Measurements from ENCODE around the gene ABR. TPM values are rescaled to one million over a fixed set of nuclear protein-coding genes. Genes with fewer than 3 reads are reported as not detected.
A peak's percentile ranks its signal among the peaks of the same experiment; 100 is the strongest.

Gene ABR
- total and polyA plus RNA-seq, 2 of the 13 experiments (the other 11 are each of a cell fraction or from before 2014, with no cell fraction given) = 12.4 to 40.4 TPM

- H3K27me3 ChIP-seq (ENCODE audit: control insufficient read depth in 1 of 2, insufficient read depth in 2 of 2, low read length in 2 of 2) = peaks cover 9 to 52% of the 10 kb centered on the region in 2 experiments
- 0 out of 2 replicates have a peak, but pooled peaks cover 4% of the 10 kb centered on the region for H3K9me3 ChIP-seq (ENCODE audit: low read length)
- no peak overlapping the region for H3K4me2 ChIP-seq (ENCODE audit: low read depth, low read length)
- H3K79me2 ChIP-seq (ENCODE audit: insufficient read depth, low read length) = no peaks in the 10 kb centered on the region
- no peak overlapping the region for H2AFZ ChIP-seq (ENCODE audit: low read length)
- POLR2A ChIA-PET = no interaction called here
- H3K4me1 ChIP-seq (ENCODE audit: insufficient read depth, low read length) = no peaks in the 10 kb centered on the region
- FAIRE-seq (no peak), ATAC-seq (no peak), DNase-seq (ENCODE audit: low spot score) (no peak)
- H3K4me3 ChIP-seq (replicated peaks in 1 of 3; ENCODE audit: insufficient read depth in 1 of 3, low read depth in 2 of 3, low read length in 3 of 3) = no peak overlapping the region
- 59% methylated on average over 12 of the region's 12 CpGs for WGBS (ENCODE audit: low lambda C conversion rate)
- intact Hi-C loops (cut with micrococcal nuclease; ENCODE audit: unreplicated experiment) = no loop called here
- H3K36me3 ChIP-seq (replicated peaks in 1 of 2; ENCODE audit: control insufficient read depth in 1 of 2, insufficient read depth in 2 of 2, low read length in 2 of 2) = no peaks in the 10 kb centered on the region
- in situ Hi-C loops (cut with HindIII; ENCODE audit: extremely low pct_ligation_motif_present, low pct_unique_long_range_greater_than_20kb) = no loop called here
- TF ChIP-seq ZNF367 (CRISPR knock-in tag; IDR thresholded peaks at IDR 0.05; ENCODE audit: borderline replicate concordance) (no peak), EHMT2 (IDR thresholded peaks at IDR 0.05; ENCODE audit: borderline replicate concordance, low read depth, low read length) (no peak), POGZ (CRISPR knock-in tag; IDR thresholded peaks at IDR 0.05) (no peak), ZNF44 (CRISPR knock-in tag; IDR thresholded peaks at IDR 0.05) (no peak), ZNF260 (CRISPR knock-in tag; IDR thresholded peaks at IDR 0.05; ENCODE audit: borderline replicate concordance, low read depth) (no peak)
- TF ChIP-seq, protein P1, sequence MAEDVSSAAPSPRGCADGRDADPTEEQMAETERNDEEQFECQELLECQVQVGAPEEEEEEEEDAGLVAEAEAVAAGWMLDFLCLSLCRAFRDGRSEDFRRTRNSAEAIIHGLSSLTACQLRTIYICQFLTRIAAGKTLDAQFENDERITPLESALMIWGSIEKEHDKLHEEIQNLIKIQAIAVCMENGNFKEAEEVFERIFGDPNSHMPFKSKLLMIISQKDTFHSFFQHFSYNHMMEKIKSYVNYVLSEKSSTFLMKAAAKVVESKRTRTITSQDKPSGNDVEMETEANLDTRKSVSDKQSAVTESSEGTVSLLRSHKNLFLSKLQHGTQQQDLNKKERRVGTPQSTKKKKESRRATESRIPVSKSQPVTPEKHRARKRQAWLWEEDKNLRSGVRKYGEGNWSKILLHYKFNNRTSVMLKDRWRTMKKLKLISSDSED (CRISPR knock-in tag; IDR thresholded peaks at IDR 0.05) = no peak
- CTCF ChIA-PET (ENCODE audit: low intra/inter-chr PET ratio, low total read pairs) = no interaction called here
- no peak overlapping the region for H3K27ac ChIP-seq (ENCODE audit: extremely low read length, insufficient read depth, low read length)
- H3K9ac ChIP-seq (ENCODE audit: insufficient read depth, low read depth, low read length) = no peak overlapping the region
- BruUV-seq (replicated peaks) = no TSS peak
- H4K20me1 ChIP-seq (ENCODE audit: insufficient read depth, low read length) = no peaks in the 10 kb centered on the region
Observed at GRCh38 chr17:1156864-1157263, 22.9 kb downstream of the ABR start.

GRCh38 chr17:1154704-1155103, 25.1 kb downstream of the ABR start:
- no peak overlapping the region for H3K27ac ChIP-seq (ENCODE audit: extremely low read length, insufficient read depth, low read length)
- ChIA-PET CTCF (ENCODE audit: low intra/inter-chr PET ratio, low total read pairs) (no interaction called here), POLR2A (no interaction called here)
- in situ Hi-C loops (cut with HindIII; ENCODE audit: extremely low pct_ligation_motif_present, low pct_unique_long_range_greater_than_20kb) = no loop called here
- 50% methylated on average over 2 of the region's 14 CpGs for WGBS (ENCODE audit: low lambda C conversion rate)
- 0 out of 2 replicates have a peak, but pooled peaks cover 4% of the 10 kb centered on the region for H3K9me3 ChIP-seq (ENCODE audit: low read length)
- intact Hi-C loops (cut with micrococcal nuclease; ENCODE audit: unreplicated experiment) = loop anchor here (5.0 kb wide), 1 partner anchor 458 kb away; no protein-coding TSS in a partner anchor
- H3K4me3 ChIP-seq (replicated peaks in 1 of 3; ENCODE audit: insufficient read depth in 1 of 3, low read depth in 2 of 3, low read length in 3 of 3) = no peak overlapping the region
- DNase-seq (ENCODE audit: low spot score) (no peak), FAIRE-seq (no peak), ATAC-seq (peak; percentile 19; the same call in 2 of the 3 replicates)
- H3K4me1 ChIP-seq (ENCODE audit: insufficient read depth, low read length) = no peaks in the 10 kb centered on the region
- H4K20me1 ChIP-seq (ENCODE audit: insufficient read depth, low read length) = no peaks in the 10 kb centered on the region
- H3K79me2 ChIP-seq (ENCODE audit: insufficient read depth, low read length) = no peaks in the 10 kb centered on the region
- H2AFZ ChIP-seq (ENCODE audit: low read length) = no peak overlapping the region
- no TSS peak for BruUV-seq (replicated peaks)
- H3K4me2 ChIP-seq (ENCODE audit: low read depth, low read length) = no peak overlapping the region
- peaks cover 14 to 56% of the 10 kb centered on the region in 2 experiments; a peak in 4 of 5 replicates for H3K27me3 ChIP-seq (ENCODE audit: control insufficient read depth in 1 of 2, insufficient read depth in 2 of 2, low read length in 2 of 2)
- H3K36me3 ChIP-seq (replicated peaks in 1 of 2; ENCODE audit: control insufficient read depth in 1 of 2, insufficient read depth in 2 of 2, low read length in 2 of 2) = no peaks in the 10 kb centered on the region
- H3K9ac ChIP-seq (ENCODE audit: insufficient read depth, low read depth, low read length) = no peak overlapping the region
- TF ChIP-seq ZNF260 (CRISPR knock-in tag; IDR thresholded peaks at IDR 0.05; ENCODE audit: borderline replicate concordance, low read depth) (no peak), NFAT5 (CRISPR knock-in tag; IDR thresholded peaks at IDR 0.05) (no peak)
- TF ChIP-seq, protein P2, sequence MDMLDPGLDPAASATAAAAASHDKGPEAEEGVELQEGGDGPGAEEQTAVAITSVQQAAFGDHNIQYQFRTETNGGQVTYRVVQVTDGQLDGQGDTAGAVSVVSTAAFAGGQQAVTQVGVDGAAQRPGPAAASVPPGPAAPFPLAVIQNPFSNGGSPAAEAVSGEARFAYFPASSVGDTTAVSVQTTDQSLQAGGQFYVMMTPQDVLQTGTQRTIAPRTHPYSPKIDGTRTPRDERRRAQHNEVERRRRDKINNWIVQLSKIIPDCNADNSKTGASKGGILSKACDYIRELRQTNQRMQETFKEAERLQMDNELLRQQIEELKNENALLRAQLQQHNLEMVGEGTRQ (IDR thresholded peaks at IDR 0.05; ENCODE audit: low read depth, low read length) = no peak
- TF ChIP-seq, protein P2 (CRISPR knock-in tag; IDR thresholded peaks at IDR 0.05; ENCODE audit: borderline replicate concordance) = no peak
